B cell (primary cell): Measurements from ENCODE around the gene KIF16B. TPM values are rescaled to one million over a fixed set of nuclear protein-coding genes. Genes with fewer than 3 reads are reported as not detected.

Experiments used
- ATAC-seq: fragments of 200-7000 bp; cut with Tn5 transposase; one replicate; pipeline ENCODE4 v1.10.0; 2021; ENCODE audit warnings: low read depth, mild to moderate bottlenecking, moderate number of reproducible peaks, moderate library complexity
- CTCF ChIA-PET: fragments of 350-600 bp; sonication (Branson Sonifier 250); formaldehyde crosslinking; loops from one replicate; lab custom pipeline; 2021; ENCODE audit warnings: antibody characterized with exemption, inconsistent platforms; lab: Charles Lee
- POLR2A ChIA-PET: fragments of 350-600 bp; sonication (Branson Sonifier 250); formaldehyde crosslinking; loops from one replicate; lab custom pipeline; 2021; ENCODE audit warnings: antibody characterized with exemption; lab: Charles Lee
- DNase-seq: peaks from one replicate; pipeline ENCODE4 v3.0.0; 2013
- H2AFZ ChIP-seq: 2 replicates; pipeline ENCODE4 v1.6.1; 2012; ENCODE audit warnings: mild to moderate bottlenecking, low read depth, low read length; ENCODE audit not compliant: insufficient read depth, poor library complexity, severe bottlenecking
- H3K27ac ChIP-seq, 2 donors: 1 replicate in 1 of 2; 2 replicates in 1 of 2; pipeline ENCODE4 v1.5.1; 2012 to 2013; ENCODE audit warnings: low read length in 2 of 2, mild to moderate bottlenecking in 2 of 2, moderate library complexity in 1 of 2
- H3K27me3 ChIP-seq, 4 experiments: fragments of 200-600 bp in 1 of 4; sonication (generic) in 1 of 4; replicated peaks in 1 of 4; 1 replicate in 2 of 4; 2 replicates in 2 of 4; pipeline versions ENCODE4 v1.6.1 to v1.7.0; 2013 to 2016; ENCODE audit warnings: low read length in 3 of 4, mild to moderate bottlenecking in 2 of 4, mixed read lengths in 1 of 4, moderate library complexity in 1 of 4; ENCODE audit not compliant: insufficient read depth in 4 of 4, control insufficient read depth in 3 of 4; ENCODE audit errors: control extremely low read depth in 1 of 4
- H3K36me3 ChIP-seq, 2 experiments: replicated peaks in 1 of 2; 1 replicate in 1 of 2; 2 replicates in 1 of 2; pipeline versions ENCODE4 v1.6.1 to v1.7.1; 2013; ENCODE audit warnings: low read length in 1 of 2; ENCODE audit not compliant: insufficient read depth in 2 of 2, control insufficient read depth in 1 of 2; ENCODE audit errors: control extremely low read depth in 1 of 2, extremely low read depth in 1 of 2
- H3K4me1 ChIP-seq, 2 donors: fragments of 200-600 bp in 1 of 2; sonication (generic) in 1 of 2; 1 replicate in 1 of 2; 2 replicates in 1 of 2; pipeline versions ENCODE4 v1.5.1 to v1.6.1; 2013 to 2017; ENCODE audit warnings: low read length in 2 of 2; ENCODE audit not compliant: control insufficient read depth in 2 of 2, insufficient read depth in 2 of 2
- H3K4me2 ChIP-seq: replicated peaks from 2 replicates; pipeline ENCODE3; 2012; ENCODE audit warnings: mild to moderate bottlenecking, low read depth, low read length; ENCODE audit not compliant: poor library complexity, severe bottlenecking
- H3K4me3 ChIP-seq, 5 experiments: fragments of 200-600 bp in 1 of 5; sonication (generic) in 1 of 5; 1 replicate in 3 of 5; 2 replicates in 2 of 5; pipeline versions ENCODE4 v1.5.1 to v1.7.0; 2011 to 2016; ENCODE audit warnings: low read length in 4 of 5, mild to moderate bottlenecking in 4 of 5, low read depth in 2 of 5, control low read depth in 1 of 5, moderate library complexity in 1 of 5; ENCODE audit not compliant: insufficient read depth in 1 of 5; ENCODE audit errors: control extremely low read depth in 1 of 5, extremely low read depth in 1 of 5
- H3K79me2 ChIP-seq: fragments of 200-600 bp; sonication (generic); one replicate; pipeline ENCODE4 v1.6.0; 2016; ENCODE audit warnings: low read length; ENCODE audit not compliant: control insufficient read depth, insufficient read depth
- H3K9ac ChIP-seq: fragments of 200-600 bp; sonication (generic); 2 replicates; pipeline ENCODE4 v1.6.1; 2017; ENCODE audit warnings: mild to moderate bottlenecking, low read length, moderate library complexity
- H3K9me3 ChIP-seq, 3 donors: one replicate each; pipeline versions ENCODE4 v1.6.1 to v1.7.1; 2013; ENCODE audit warnings: low read length in 2 of 3; ENCODE audit not compliant: control insufficient read depth in 2 of 3, insufficient read depth in 1 of 3; ENCODE audit errors: control extremely low read depth in 1 of 3
- H4K20me1 ChIP-seq: 2 replicates; pipeline ENCODE4 v1.6.0; 2012; ENCODE audit warnings: mild to moderate bottlenecking, low read length; ENCODE audit not compliant: insufficient read depth, control insufficient read depth, poor library complexity, severe bottlenecking
- H3K27ac Mint-ChIP-seq: one replicate; pipeline ENCODE4 v1.8.0; 2021; ENCODE audit warnings: mixed read lengths
- H3K27me3 Mint-ChIP-seq: one replicate; pipeline ENCODE4 v1.8.0; 2021; ENCODE audit warnings: mixed read lengths
- H3K4me1 Mint-ChIP-seq: one replicate; pipeline ENCODE4 v1.8.0; 2021; ENCODE audit warnings: mixed read lengths
- H3K4me3 Mint-ChIP-seq: one replicate; pipeline ENCODE4 v1.8.0; 2021; ENCODE audit warnings: mixed read lengths
- H3K9me3 Mint-ChIP-seq: one replicate; pipeline ENCODE4 v1.8.0; 2022; ENCODE audit warnings: mixed read lengths; ENCODE audit not compliant: insufficient read depth
- EZH2 ChIP-seq: IDR thresholded peaks from 2 replicates; pipeline ENCODE4 v1.6.1; 2012; ENCODE audit warnings: borderline replicate concordance, low read depth, mild to moderate bottlenecking, moderate library complexity, low read length; ENCODE audit not compliant: insufficient read depth, poor library complexity, severe bottlenecking
- WGBS: methylation state at CpG from one replicate; pipeline ENCODE4 v1.1.5; 2013; ENCODE audit warnings: missing lambda C conversion rate; ENCODE audit not compliant: insufficient coverage; 5-methylcytosine and 5-hydroxymethylcytosine counted together
- intact Hi-C: fragments of 100-400 bp; cut with micrococcal nuclease; formaldehyde crosslinking; loops from one replicate; pipeline ENCODE4 v1.10.0; 2022
- polyA plus RNA-seq: library from polyadenylated mRNA; depleted of rRNA; stranded (reverse); fragments of >200 nt; gene quantifications from 2 replicates; pipeline ENCODE4 v1.2.3, GENCODE V29; 2012
- total RNA-seq, 2 donors: library from RNA; stranded (reverse); fragments of 120-200 nt in 1 of 2; gene quantifications; 1 replicate in 1 of 2; 2 replicates in 1 of 2; pipeline versions ENCODE4 v1.2.3 to v1.2.4, GENCODE V29; 2013 to 2022
- TF ChIP-seq, protein P1 (sequence below): fragments of 200-600 bp; IDR thresholded peaks from one replicate; pipeline ENCODE4 v1.8.0; 2022; ENCODE audit warnings: antibody characterized with exemption, mild to moderate bottlenecking

Gene KIF16B
- total and polyA plus RNA-seq, 2 donors (not counting 1 experiment from before 2014, with no cell fraction given): 4.5 to 13.0 TPM

DNA sequence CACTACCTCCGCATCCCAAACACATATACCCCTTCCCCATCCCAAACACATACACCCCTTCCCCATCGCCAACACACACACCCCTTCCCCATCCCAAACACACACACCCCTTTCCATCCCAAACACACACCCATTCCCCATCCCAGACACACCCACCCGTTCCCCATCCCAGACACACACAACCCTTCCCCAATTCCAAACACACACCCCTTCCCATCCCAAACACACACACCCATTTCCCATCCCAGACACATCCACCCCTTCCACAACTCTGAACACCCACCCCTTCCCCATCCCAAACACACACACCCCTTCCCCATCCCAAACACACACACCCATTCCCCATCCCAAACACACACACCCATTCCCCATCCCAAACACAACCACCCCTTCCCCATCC is 314.5 kb downstream of the KIF16B start:
- Histone ChIP-seq H3K36me3 (no peaks in the 10 kb centered on the region), H3K9me3 (peaks cover 0 to 10% (median 0%) of the 10 kb centered on the region in 3 donors), H3K4me2 (no peak overlapping the region), H3K79me2 (no peaks in the 10 kb centered on the region), H3K27me3 (no peaks in the 10 kb centered on the region), H4K20me1 (no peaks in the 10 kb centered on the region), H3K4me1 (no peaks in the 10 kb centered on the region), H3K27ac (no peak overlapping the region), H2AFZ (no peak overlapping the region), H3K4me3 (no peak overlapping the region), H3K9ac (no peak overlapping the region)
- no peak overlapping the region for H3K27ac Mint-ChIP-seq
- no peak for TF ChIP-seq EZH2
- intact Hi-C loops: no loop called here
- peaks cover 2% of the 10 kb centered on the region for H3K4me1 Mint-ChIP-seq
- no peak for ATAC-seq
- no peak overlapping the region for H3K4me3 Mint-ChIP-seq
- no peak for DNase-seq
- 96% methylated on average over 3 of the region's 3 CpGs for WGBS
- no peaks in the 10 kb centered on the region for H3K27me3 Mint-ChIP-seq
- ChIA-PET POLR2A (no interaction called here), CTCF (no interaction called here)
- no peaks in the 10 kb centered on the region for H3K9me3 Mint-ChIP-seq

DNA sequence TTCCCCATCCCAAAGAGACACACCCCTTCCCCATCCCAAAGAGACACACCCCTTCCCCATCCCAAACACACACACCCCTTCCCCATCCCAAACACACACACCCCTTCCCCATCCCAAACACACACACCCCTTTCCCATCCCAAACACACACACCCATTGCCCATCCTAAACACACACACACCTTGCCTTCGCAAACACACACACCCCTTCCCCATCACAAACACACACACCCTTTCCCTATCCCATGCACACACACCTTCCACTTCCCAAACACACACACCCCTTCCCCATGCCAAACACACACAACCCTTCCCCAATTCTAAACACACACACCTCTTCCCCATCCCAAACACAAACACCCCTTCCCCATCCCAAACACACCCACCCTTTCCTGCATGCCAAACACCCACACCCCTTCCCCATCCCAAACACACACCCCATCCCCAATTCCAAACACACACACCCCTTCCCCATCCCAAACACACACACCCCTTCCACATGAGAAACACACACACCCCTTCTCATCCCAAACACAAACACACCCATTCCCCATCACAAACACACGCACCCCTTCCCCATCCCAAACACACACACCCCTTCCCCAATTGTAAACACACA is 315.3 kb downstream of the KIF16B start:
- intact Hi-C loops: no loop called here

More for the DNA sequence above, 315.3 kb downstream of the KIF16B start:
- CTCF ChIA-PET: no interaction called here
- ATAC-seq (no peak), DNase-seq (no peak)
- Histone ChIP-seq H3K27ac (no peak overlapping the region), H3K4me2 (no peak overlapping the region), H3K4me1 (no peaks in the 10 kb centered on the region), H2AFZ (no peak overlapping the region), H3K27me3 (no peaks in the 10 kb centered on the region), H4K20me1 (no peaks in the 10 kb centered on the region), H3K79me2 (no peaks in the 10 kb centered on the region), H3K9ac (no peak overlapping the region), H3K4me3 (no peak overlapping the region), H3K9me3 (peaks cover 0 to 10% (median 0%) of the 10 kb centered on the region in 3 donors), H3K36me3 (no peaks in the 10 kb centered on the region)
- TF ChIP-seq EZH2: no peak
- TF ChIP-seq, protein P1, sequence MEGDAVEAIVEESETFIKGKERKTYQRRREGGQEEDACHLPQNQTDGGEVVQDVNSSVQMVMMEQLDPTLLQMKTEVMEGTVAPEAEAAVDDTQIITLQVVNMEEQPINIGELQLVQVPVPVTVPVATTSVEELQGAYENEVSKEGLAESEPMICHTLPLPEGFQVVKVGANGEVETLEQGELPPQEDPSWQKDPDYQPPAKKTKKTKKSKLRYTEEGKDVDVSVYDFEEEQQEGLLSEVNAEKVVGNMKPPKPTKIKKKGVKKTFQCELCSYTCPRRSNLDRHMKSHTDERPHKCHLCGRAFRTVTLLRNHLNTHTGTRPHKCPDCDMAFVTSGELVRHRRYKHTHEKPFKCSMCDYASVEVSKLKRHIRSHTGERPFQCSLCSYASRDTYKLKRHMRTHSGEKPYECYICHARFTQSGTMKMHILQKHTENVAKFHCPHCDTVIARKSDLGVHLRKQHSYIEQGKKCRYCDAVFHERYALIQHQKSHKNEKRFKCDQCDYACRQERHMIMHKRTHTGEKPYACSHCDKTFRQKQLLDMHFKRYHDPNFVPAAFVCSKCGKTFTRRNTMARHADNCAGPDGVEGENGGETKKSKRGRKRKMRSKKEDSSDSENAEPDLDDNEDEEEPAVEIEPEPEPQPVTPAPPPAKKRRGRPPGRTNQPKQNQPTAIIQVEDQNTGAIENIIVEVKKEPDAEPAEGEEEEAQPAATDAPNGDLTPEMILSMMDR: no peak
- no peaks in the 10 kb centered on the region for H3K4me1 Mint-ChIP-seq
- H3K27ac Mint-ChIP-seq: no peak overlapping the region
- POLR2A ChIA-PET: no interaction called here
- H3K9me3 Mint-ChIP-seq: no peaks in the 10 kb centered on the region
- WGBS: 56% methylated on average over 2 of the region's 2 CpGs
- H3K4me3 Mint-ChIP-seq: no peak overlapping the region
- H3K27me3 Mint-ChIP-seq: no peaks in the 10 kb centered on the region
